GM19455 (cell line): Measurements from ENCODE around the gene PRB3.

Experiments
- ATAC-seq: cut with Tn5 transposase; IDR thresholded peaks from one replicate; pipeline ENCODE4 v1.9.1; 2021; ENCODE audit not compliant: unreplicated experiment

PRB3 gene

GRCh38 chr12:11269607-11270006 lies at the start of gene PRB3:
Gene PRB3 (minus strand): TSS chr12:11269707. CDS start chr12:11269669, 38 bp downstream.
- ATAC-seq: no peak

GRCh38 chr12:11310336-11310735 lies 40.8 kb upstream of the PRB3 start, which contains the start of gene PRB4:
Gene PRB4 (minus strand): TSS chr12:11310436. CDS start chr12:11310398, 38 bp downstream.
- no peak for ATAC-seq

- ATAC-seq: no peak
Measured at GRCh38 chr12:11307143-11307542, 37.6 kb upstream of the PRB3 start.

GRCh38 chr12:11273449-11273848 lies 3.9 kb upstream of the PRB3 start:
- ATAC-seq: no peak

- no peak for ATAC-seq
Measured at GRCh38 chr12:11264501-11264900, 5.0 kb downstream of the PRB3 start.

GRCh38 chr12:11246489-11246888 lies 23.0 kb downstream of the PRB3 start:
- ATAC-seq: no peak

- ATAC-seq: no peak
Measured at GRCh38 chr12:11242656-11243055, 26.9 kb downstream of the PRB3 start.

GRCh38 chr12:11240348-11240930 lies 29.1 kb downstream of the PRB3 start:
- ATAC-seq: no peak

GRCh38 chr12:11238275-11238674 lies 31.2 kb downstream of the PRB3 start:
- no peak for ATAC-seq

- ATAC-seq: no peak
Measured at GRCh38 chr12:11233532-11233931, 36.0 kb downstream of the PRB3 start.

GRCh38 chr12:11228296-11228879 lies 41.1 kb downstream of the PRB3 start:
- ATAC-seq: peak; percentile 57

- ATAC-seq: no peak
Measured at GRCh38 chr12:11227373-11227772, 42.1 kb downstream of the PRB3 start.
